Measurements from ENCODE around the gene NOPCHAP1. TPM values are rescaled to one million over a fixed set of nuclear protein-coding genes. Genes with fewer than 3 reads are reported as not detected.

The NOPCHAP1 gene
- total and polyA plus RNA-seq, 2 of the 4 experiments (the other 2 are of a cell fraction) = 5.6 to 9.3 TPM

DNA sequence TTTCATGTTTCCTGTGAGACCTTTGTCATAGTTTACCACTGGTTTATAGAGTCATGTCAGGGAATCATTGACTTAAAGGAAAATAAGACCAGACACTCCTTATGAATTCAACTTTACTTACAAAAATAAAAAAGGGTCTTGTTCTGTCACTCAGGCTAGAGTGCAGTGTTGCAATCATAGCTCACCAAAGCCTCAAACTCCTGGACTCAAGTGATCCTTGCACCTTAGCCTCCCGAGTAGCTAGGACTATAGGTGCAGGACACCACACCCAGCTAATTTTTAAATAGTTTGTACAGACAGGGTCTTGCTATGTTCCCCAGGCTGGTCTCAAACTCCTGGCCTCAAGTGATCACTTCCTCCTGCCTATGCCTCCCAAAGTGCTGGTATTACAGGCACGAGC lies 47.0 kb upstream of the NOPCHAP1 start:
- POLR2A ChIA-PET (ENCODE audit: unreplicated experiment) = no interaction called here
- DNase-seq = no peak
- Histone ChIP-seq H3K4me2 (ENCODE audit: low read depth, low read length) (no peak overlapping the region), H3K4me3 (ENCODE audit: insufficient read depth, low read depth, low read length) (no peak overlapping the region), H2BK5ac (ENCODE audit: low read depth, low read length, poor library complexity, severe bottlenecking) (no peak overlapping the region), H3K27me3 (ENCODE audit: control insufficient read depth, insufficient read depth, low read length) (peaks cover 2% of the 10 kb centered on the region; the same call in 1 of the 2 replicates), H3K23ac (ENCODE audit: low read depth, low read length) (no peak overlapping the region), H3K4ac (ENCODE audit: low read depth, low read length) (no peak overlapping the region), H4K20me1 (ENCODE audit: insufficient read depth, low read length) (no peaks in the 10 kb centered on the region), H4K5ac (ENCODE audit: low read depth, low read length) (no peak overlapping the region), H2AK5ac (ENCODE audit: low read depth, low read length) (no peak overlapping the region), H3K36me3 (ENCODE audit: control insufficient read depth, insufficient read depth, low read length) (no peaks in the 10 kb centered on the region), H3K18ac (ENCODE audit: low read depth, low read length) (no peak overlapping the region), H3K9me1 (ENCODE audit: insufficient read depth, low read length) (0 out of 2 replicates have a peak, but pooled peaks cover 4% of the 10 kb centered on the region), H3K27ac (ENCODE audit: insufficient read depth, low read length) (no peak overlapping the region), H3K9ac (ENCODE audit: low read depth, low read length) (no peak overlapping the region), H4K8ac (ENCODE audit: low read depth in 2 of 2, low read length in 2 of 2) (no peak overlapping the region), H3K56ac (ENCODE audit: extremely low read depth, insufficient read depth, low read length) (no peak overlapping the region), H3K4me1 (ENCODE audit: control insufficient read depth, insufficient read depth, low read length) (peaks cover 3% of the 10 kb centered on the region), H3K9me3 (ENCODE audit: control insufficient read depth, insufficient read depth, low read length) (peaks cover 8% of the 10 kb centered on the region), H4K91ac (ENCODE audit: insufficient read depth, low read depth, low read length) (no peak overlapping the region), H2AFZ (replicated peaks; ENCODE audit: low read length, poor library complexity) (no peak overlapping the region), H2BK15ac (ENCODE audit: low read depth, low read length) (no peak overlapping the region), H2BK120ac (ENCODE audit: low read depth, low read length) (no peak overlapping the region), H2BK20ac (ENCODE audit: low read depth, low read length) (no peak overlapping the region), H3K79me1 (ENCODE audit: low read depth in 1 of 2, low read length in 2 of 2) (no peaks in the 10 kb centered on the region; a peak in 1 of 4 replicates), H2AK9ac (replicated peaks; ENCODE audit: low read depth, low read length, poor library complexity) (no peak overlapping the region), H3K14ac (replicated peaks; ENCODE audit: low read depth, low read length) (no peak overlapping the region)
- WGBS, 2 experiments (ENCODE audit: extremely low coverage in 2 of 2, insufficient read length in 1 of 2) = no CpG with 5 or more reads among the region's 2 CpGs
- CTCF ChIA-PET = no interaction called here
- in situ Hi-C loops (cut with MboI; ENCODE audit: low sequenced_read_pairs) = no loop called here
- ATAC-seq (ENCODE audit: low read depth) = no peak
- intact Hi-C loops (cut with micrococcal nuclease) = no loop called here
- no TSS peak for BruUV-seq (replicated peaks)
- no peak for TF ChIP-seq MXI1 (IDR thresholded peaks at IDR 0.05; ENCODE audit: borderline replicate concordance, low read depth, low read length)
- TF ChIP-seq FOS (IDR thresholded peaks at IDR 0.05; ENCODE audit: low read depth, low read length) = no peak
- no peak for TF ChIP-seq MAFK (IDR thresholded peaks at IDR 0.05; ENCODE audit: low read depth, low read length)
- no peak for TF ChIP-seq POLR2A (IDR thresholded peaks at IDR 0.05; ENCODE audit: low read depth, low read length)
- no peak for TF ChIP-seq CEBPB (IDR thresholded peaks at IDR 0.05; ENCODE audit: low read depth, low read length)
- TF ChIP-seq, protein P1, sequence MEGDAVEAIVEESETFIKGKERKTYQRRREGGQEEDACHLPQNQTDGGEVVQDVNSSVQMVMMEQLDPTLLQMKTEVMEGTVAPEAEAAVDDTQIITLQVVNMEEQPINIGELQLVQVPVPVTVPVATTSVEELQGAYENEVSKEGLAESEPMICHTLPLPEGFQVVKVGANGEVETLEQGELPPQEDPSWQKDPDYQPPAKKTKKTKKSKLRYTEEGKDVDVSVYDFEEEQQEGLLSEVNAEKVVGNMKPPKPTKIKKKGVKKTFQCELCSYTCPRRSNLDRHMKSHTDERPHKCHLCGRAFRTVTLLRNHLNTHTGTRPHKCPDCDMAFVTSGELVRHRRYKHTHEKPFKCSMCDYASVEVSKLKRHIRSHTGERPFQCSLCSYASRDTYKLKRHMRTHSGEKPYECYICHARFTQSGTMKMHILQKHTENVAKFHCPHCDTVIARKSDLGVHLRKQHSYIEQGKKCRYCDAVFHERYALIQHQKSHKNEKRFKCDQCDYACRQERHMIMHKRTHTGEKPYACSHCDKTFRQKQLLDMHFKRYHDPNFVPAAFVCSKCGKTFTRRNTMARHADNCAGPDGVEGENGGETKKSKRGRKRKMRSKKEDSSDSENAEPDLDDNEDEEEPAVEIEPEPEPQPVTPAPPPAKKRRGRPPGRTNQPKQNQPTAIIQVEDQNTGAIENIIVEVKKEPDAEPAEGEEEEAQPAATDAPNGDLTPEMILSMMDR (conservative IDR thresholded peaks at IDR 0.05; ENCODE audit: low read depth, low read length) = no peak
- no peak for TF ChIP-seq MAZ (IDR thresholded peaks at IDR 0.05; ENCODE audit: borderline replicate concordance, low read depth, low read length)
- TF ChIP-seq SMC3 (IDR thresholded peaks at IDR 0.05; ENCODE audit: low read depth, low read length) = no peak
- TF ChIP-seq RAD21 (IDR thresholded peaks at IDR 0.05; ENCODE audit: low read length) = no peak
- TF ChIP-seq, protein P2, sequence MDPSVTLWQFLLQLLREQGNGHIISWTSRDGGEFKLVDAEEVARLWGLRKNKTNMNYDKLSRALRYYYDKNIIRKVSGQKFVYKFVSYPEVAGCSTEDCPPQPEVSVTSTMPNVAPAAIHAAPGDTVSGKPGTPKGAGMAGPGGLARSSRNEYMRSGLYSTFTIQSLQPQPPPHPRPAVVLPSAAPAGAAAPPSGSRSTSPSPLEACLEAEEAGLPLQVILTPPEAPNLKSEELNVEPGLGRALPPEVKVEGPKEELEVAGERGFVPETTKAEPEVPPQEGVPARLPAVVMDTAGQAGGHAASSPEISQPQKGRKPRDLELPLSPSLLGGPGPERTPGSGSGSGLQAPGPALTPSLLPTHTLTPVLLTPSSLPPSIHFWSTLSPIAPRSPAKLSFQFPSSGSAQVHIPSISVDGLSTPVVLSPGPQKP (IDR thresholded peaks at IDR 0.05; ENCODE audit: borderline replicate concordance, low read depth, low read length) = no peak
- TF ChIP-seq CHD1 (IDR thresholded peaks at IDR 0.05; ENCODE audit: low read depth, low read length) = no peak
- no peak for TF ChIP-seq BHLHE40 (IDR thresholded peaks at IDR 0.05; ENCODE audit: low read depth, low read length)
- TF ChIP-seq RCOR1 (IDR thresholded peaks at IDR 0.05; ENCODE audit: insufficient replicate concordance, low read length) = no peak
- TF ChIP-seq RFX5 (IDR thresholded peaks at IDR 0.05; ENCODE audit: low read depth, low read length) = no peak
- TF ChIP-seq, protein P3, sequence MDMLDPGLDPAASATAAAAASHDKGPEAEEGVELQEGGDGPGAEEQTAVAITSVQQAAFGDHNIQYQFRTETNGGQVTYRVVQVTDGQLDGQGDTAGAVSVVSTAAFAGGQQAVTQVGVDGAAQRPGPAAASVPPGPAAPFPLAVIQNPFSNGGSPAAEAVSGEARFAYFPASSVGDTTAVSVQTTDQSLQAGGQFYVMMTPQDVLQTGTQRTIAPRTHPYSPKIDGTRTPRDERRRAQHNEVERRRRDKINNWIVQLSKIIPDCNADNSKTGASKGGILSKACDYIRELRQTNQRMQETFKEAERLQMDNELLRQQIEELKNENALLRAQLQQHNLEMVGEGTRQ (IDR thresholded peaks at IDR 0.05; ENCODE audit: low read depth, low read length) = no peak
- TF ChIP-seq NFE2L2 (IDR thresholded peaks at IDR 0.05; ENCODE audit: low read depth, low read length) = no peak
- dilution Hi-C loops (cut with HindIII; ENCODE audit: low sequenced_read_pairs, unreplicated experiment) = no loop called here

Measured in IMR-90 (cell line).